Stimulated activated CD4-positive, alpha-beta T cell treated with anti-CD3 and anti-CD28 coated beads, Interleukin-12 subunit alpha, Interleukin-12 subunit beta, amount 100 ng/mL, for 4 hours (primary cell): ENCODE data around the gene SOX13.
A peak's percentile ranks its signal among the peaks of the same experiment; 100 is the strongest.

ENCODE experiments used
- DNase-seq: peaks from one replicate; pipeline ENCODE4 v3.0.0-alpha.2; 2020

Gene SOX13

GRCh38 chr1:204108312-204109141 is 35.6 kb downstream of the SOX13 start:
- DNase-seq = no peak

GRCh38 chr1:204110894-204111633 is 38.1 kb downstream of the SOX13 start:
- DNase-seq = no peak

- no peak for DNase-seq
These were observed 40.2 kb downstream of the SOX13 start for GRCh38 chr1:204112876-204113730.

- DNase-seq = no peak
These were observed 41.0 kb downstream of the SOX13 start for GRCh38 chr1:204113896-204114295.

GRCh38 chr1:204114606-204115005 is 41.7 kb downstream of the SOX13 start:
- no peak for DNase-seq

- no peak for DNase-seq
These were observed 42.2 kb downstream of the SOX13 start for GRCh38 chr1:204115116-204115515.

GRCh38 chr1:204116539-204116938 is 43.6 kb downstream of the SOX13 start:
- no peak for DNase-seq

- DNase-seq = no peak
These were observed 49.1 kb downstream of the SOX13 start for GRCh38 chr1:204121840-204122555.

- no peak for DNase-seq
These were observed 50.5 kb downstream of the SOX13 start for GRCh38 chr1:204123376-204123775.

- DNase-seq = no peak
These were observed 51.7 kb downstream of the SOX13 start for GRCh38 chr1:204124639-204125038.

- no peak for DNase-seq
These were observed 52.9 kb downstream of the SOX13 start for GRCh38 chr1:204125759-204126351.

- no peak for DNase-seq
These were observed 53.5 kb downstream of the SOX13 start for GRCh38 chr1:204126386-204126785.

GRCh38 chr1:204126956-204127355 is 54.0 kb downstream of the SOX13 start:
- no peak for DNase-seq

- DNase-seq = no peak
These were observed 54.8 kb downstream of the SOX13 start for GRCh38 chr1:204127597-204128242.

- no peak for DNase-seq
These were observed 55.6 kb downstream of the SOX13 start for GRCh38 chr1:204128464-204128963.

- DNase-seq = peak; percentile 53
These were observed 56.3 kb downstream of the SOX13 start for GRCh38 chr1:204128964-204129896.

- no peak for DNase-seq
These were observed 57.3 kb downstream of the SOX13 start for GRCh38 chr1:204130178-204130577.

- DNase-seq = no peak
These were observed 58.3 kb downstream of the SOX13 start for GRCh38 chr1:204130981-204131892.

- DNase-seq = no peak
These were observed 59.1 kb downstream of the SOX13 start for GRCh38 chr1:204131978-204132377.
